ENCODE measurements around the gene ZNF14.
"Not testable (repeated sequence)": the region's sequence is repeated elsewhere in the genome, so short reads cannot be mapped to it uniquely, and the experiment has no call there.

DNA sequence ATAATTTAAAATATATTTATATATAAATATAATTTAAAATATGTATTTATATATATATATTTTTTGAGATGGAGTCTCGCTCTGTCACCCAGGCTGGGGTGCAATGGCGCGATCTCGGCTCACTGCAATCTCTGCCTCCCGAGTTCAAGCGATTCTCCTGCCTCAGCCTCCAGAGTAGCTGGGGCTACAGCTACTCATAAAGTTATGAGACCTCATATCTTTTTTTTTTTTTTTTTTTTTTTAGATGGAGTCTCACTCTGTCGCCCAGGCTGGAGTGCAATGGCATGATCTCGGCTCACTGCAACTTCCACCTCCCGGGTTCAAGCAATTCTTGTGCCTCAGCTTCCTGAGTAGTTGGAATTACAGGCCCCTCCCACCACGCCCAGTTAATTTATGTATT is 43.9 kb downstream of the ZNF14 start:
- not testable (repeated sequence) for TF ChIP-seq EZH2 (IDR thresholded peaks at IDR 0.05; ENCODE audit: borderline replicate concordance, low read depth, low read length, severe bottlenecking); POLR2A (IDR thresholded peaks at IDR 0.05; ENCODE audit: low read depth, low read length); POLR2AphosphoS5 (IDR thresholded peaks at IDR 0.05; ENCODE audit: insufficient read depth, low read depth, low read length); FOS (IDR thresholded peaks at IDR 0.05; ENCODE audit: borderline replicate concordance, insufficient read depth, low read length)
- TF ChIP-seq, protein P1, sequence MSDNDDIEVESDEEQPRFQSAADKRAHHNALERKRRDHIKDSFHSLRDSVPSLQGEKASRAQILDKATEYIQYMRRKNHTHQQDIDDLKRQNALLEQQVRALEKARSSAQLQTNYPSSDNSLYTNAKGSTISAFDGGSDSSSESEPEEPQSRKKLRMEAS (IDR thresholded peaks at IDR 0.05; ENCODE audit: insufficient read depth, insufficient read length) = not testable (repeated sequence)
- TF ChIP-seq, protein P2, sequence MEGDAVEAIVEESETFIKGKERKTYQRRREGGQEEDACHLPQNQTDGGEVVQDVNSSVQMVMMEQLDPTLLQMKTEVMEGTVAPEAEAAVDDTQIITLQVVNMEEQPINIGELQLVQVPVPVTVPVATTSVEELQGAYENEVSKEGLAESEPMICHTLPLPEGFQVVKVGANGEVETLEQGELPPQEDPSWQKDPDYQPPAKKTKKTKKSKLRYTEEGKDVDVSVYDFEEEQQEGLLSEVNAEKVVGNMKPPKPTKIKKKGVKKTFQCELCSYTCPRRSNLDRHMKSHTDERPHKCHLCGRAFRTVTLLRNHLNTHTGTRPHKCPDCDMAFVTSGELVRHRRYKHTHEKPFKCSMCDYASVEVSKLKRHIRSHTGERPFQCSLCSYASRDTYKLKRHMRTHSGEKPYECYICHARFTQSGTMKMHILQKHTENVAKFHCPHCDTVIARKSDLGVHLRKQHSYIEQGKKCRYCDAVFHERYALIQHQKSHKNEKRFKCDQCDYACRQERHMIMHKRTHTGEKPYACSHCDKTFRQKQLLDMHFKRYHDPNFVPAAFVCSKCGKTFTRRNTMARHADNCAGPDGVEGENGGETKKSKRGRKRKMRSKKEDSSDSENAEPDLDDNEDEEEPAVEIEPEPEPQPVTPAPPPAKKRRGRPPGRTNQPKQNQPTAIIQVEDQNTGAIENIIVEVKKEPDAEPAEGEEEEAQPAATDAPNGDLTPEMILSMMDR (IDR thresholded peaks at IDR 0.05; ENCODE audit: extremely low read depth in 1 of 2, insufficient read depth in 1 of 2, low read depth in 1 of 2, low read length in 2 of 2) = not testable (repeated sequence)
